GM18502 (cell line): ENCODE data around the gene CATSPER3.

Experiments used
- ATAC-seq: cut with Tn5 transposase; IDR thresholded peaks from one replicate; pipeline ENCODE4 v1.9.1; 2021; ENCODE audit warnings: mild to moderate bottlenecking; ENCODE audit not compliant: unreplicated experiment, poor library complexity

CATSPER3 gene

GRCh38 chr5:135056316-135057030, 88.8 kb downstream of the CATSPER3 start:
- ATAC-seq: no peak

DNA sequence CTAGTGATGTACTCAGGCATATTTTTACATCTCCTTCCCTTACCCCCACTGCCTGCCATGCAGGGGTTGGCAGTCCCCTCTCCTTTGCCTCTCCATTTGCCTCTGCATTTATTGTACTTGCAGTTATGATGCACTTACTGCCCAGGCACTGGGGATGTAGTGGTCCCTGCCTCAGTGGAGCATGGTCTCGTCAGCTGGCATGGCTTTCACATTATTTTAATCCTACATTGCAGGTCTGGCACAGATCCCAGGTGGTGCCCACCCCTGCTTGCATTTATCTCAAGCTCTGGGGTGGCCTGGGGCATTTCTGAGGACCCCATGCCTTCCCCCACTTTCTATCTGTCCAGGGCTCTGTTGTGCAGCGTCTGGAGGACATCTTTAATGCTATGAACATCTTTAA, 89.5 kb downstream of the CATSPER3 start:
- no peak for ATAC-seq

GRCh38 chr5:135058331-135058732, 90.6 kb downstream of the CATSPER3 start:
- ATAC-seq: no peak

DNA sequence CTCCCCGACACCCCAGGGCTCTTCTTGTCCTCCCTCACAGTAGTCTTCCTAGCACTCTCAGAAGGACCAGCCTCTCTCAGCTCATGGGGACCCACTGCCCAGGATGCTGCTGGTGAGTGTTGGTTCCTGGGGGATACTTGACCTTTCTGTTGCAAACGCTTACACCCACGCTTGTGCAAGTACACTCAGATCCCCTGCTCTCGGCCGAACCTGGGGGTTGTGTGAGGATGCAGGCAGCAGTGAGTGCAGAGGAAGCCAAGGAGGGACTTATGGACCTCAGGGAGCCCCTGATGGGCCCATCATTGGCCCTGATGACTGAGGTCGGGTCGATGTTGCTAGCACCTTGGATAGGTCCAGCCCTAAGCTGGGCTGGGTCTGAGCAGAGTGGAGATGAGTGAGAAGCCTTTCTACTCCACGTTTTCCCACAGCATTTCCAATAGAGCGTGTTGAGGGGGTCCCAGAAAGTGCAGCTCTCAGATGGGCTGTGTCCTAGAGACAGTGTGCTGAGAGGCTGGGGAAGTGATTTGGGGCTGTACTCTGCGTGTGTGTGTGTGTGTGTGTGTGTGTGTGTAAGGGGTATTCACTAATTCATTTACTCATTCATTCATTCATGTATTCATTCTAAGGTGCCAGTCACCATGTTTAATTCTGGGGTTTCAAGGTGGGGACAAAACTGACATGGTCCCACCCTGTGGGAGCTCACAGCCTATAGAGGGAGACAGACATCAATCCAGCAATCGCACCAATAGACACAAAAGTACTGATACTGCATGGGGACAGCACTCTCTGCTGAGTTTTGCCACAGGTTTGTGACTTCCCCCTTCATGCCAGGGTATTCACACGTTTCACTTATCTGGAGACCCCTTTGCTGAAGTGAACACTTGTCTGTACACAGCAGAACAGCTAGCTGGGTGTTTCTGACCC, 91.6 kb downstream of the CATSPER3 start:
- ATAC-seq: no peak

DNA sequence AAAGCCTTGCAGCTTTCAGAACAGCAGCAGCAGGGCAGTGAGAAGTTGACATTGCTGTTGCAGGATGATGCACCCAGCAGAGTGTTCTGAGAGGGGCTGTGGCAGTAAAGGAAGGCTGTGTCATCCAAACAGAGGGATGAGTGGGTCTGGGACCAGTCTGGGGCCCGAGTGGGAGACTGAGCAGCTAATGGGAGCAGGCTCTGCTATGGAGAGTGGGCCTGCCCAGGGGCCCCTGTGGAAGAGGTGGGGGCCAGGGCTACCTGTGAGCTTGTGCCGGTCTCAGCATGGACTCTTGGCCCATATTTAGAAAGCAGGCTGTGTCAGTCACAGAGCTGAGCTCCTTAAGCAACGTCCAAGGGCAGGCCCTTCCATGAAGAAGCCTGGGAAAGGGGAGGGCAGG, 92.3 kb downstream of the CATSPER3 start:
- ATAC-seq: no peak

DNA sequence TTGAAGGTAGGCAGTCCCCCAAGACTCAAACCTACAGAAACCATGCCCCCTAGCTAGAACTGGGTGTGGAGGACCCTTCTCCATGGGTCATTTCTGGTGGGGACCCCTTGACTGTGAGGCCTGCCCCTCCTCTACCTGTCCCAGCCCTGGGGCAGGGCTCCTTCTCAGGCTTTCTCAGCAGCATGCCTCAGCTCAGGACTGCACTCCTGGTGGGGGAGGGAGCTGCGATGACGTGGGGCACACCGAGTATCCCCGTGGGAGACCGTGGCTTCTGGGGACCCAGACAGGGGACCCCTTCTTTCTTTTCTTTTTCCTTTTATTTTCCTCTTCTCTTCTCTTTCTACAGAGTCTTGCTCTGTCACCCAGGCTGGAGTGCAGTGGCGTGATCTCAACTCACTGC, 93.3 kb downstream of the CATSPER3 start:
- ATAC-seq: no peak
